Upper lobe of right lung (tissue), 1 donor: Measurements from ENCODE around the gene TYW1B. TPM values are rescaled to one million over a fixed set of nuclear protein-coding genes. Genes with fewer than 3 reads are reported as not detected.
A peak's percentile ranks its signal among the peaks of the same experiment; 100 is the strongest.
"Not testable (repeated sequence)": the region's sequence is repeated elsewhere in the genome, so short reads cannot be mapped to it uniquely, and the experiment has no call there.

Experiments used
- ATAC-seq: fragments of 200-7000 bp; cut with Tn5 transposase; one replicate; pipeline ENCODE4 v1.9.1; 2020; ENCODE audit warnings: mild to moderate bottlenecking, moderate library complexity
- DNase-seq: peaks from one replicate; pipeline ENCODE4 v3.0.0-alpha.2; 2020
- H3K27ac ChIP-seq: fragments of 200-600 bp; one replicate; pipeline ENCODE4 v1.8.0; 2022
- H3K27me3 ChIP-seq: fragments of 200-600 bp; one replicate; pipeline ENCODE4 v1.8.0; 2022; ENCODE audit warnings: mild to moderate bottlenecking
- H3K36me3 ChIP-seq: fragments of 200-600 bp; one replicate; pipeline ENCODE4 v1.8.0; 2022
- H3K4me1 ChIP-seq: fragments of 200-600 bp; one replicate; pipeline ENCODE4 v1.8.0; 2022
- H3K4me3 ChIP-seq: fragments of 200-600 bp; one replicate; pipeline ENCODE4 v1.8.0; 2022; ENCODE audit warnings: mild to moderate bottlenecking
- H3K9me3 ChIP-seq: fragments of 200-600 bp; one replicate; pipeline ENCODE4 v1.8.0; 2022
- intact Hi-C: fragments of 100-400 bp; cut with DNase I; formaldehyde crosslinking; loops from one replicate; pipeline ENCODE4 v1.11.0; 2022
- long read RNA-seq: library from polyadenylated mRNA; unstranded; transcript quantifications from one replicate; pipeline ENCODE4 v2.0.0, GENCODE V29; 2021
- total RNA-seq: library from RNA; stranded (reverse); fragmentation: NEBNext Ultra II Directional; extraction: Animal tissue kit (Norgen Biotek cat#: 25700); gene quantifications from one replicate; pipeline ENCODE4 v1.2.1, GENCODE V29; 2021
- donor health status: DM: no; HTN: yes; CAD: no; lungs with severe emphysema.

Gene TYW1B, protein sequence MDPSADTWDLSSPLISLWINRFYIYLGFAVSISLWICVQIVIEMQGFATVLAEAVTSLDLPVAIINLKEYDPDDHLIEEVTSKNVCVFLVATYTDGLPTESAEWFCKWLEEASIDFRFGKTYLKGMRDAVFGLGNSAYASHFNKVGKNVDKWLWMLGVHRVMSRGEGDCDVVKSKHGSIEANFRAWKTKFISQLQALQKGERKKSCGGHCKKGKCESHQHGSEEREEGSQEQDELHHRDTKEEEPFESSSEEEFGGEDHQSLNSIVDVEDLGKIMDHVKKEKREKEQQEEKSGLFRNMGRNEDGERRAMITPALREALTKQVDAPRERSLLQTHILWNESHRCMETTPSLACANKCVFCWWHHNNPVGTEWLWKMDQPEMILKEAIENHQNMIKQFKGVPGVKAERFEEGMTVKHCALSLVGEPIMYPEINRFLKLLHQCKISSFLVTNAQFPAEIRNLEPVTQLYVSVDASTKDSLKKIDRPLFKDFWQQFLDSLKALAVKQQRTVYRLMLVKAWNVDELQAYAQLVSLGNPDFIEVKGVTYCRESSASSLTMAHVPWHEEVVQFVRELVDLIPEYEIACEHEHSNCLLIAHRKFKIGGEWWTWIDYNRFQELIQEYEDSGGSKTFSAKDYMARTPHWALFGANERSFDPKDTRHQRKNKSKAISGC
- total RNA-seq = 6.7 TPM
- long read RNA-seq, transcript TYW1B-203 (14 exons, 3,113 nt) = major isoform, 8 of 15 reads
- long read RNA-seq, partial matches to known transcripts = 3 of 15 reads
- long read RNA-seq, other reads (novel, unspliced or antisense) = 4 of 15 reads

DNA sequence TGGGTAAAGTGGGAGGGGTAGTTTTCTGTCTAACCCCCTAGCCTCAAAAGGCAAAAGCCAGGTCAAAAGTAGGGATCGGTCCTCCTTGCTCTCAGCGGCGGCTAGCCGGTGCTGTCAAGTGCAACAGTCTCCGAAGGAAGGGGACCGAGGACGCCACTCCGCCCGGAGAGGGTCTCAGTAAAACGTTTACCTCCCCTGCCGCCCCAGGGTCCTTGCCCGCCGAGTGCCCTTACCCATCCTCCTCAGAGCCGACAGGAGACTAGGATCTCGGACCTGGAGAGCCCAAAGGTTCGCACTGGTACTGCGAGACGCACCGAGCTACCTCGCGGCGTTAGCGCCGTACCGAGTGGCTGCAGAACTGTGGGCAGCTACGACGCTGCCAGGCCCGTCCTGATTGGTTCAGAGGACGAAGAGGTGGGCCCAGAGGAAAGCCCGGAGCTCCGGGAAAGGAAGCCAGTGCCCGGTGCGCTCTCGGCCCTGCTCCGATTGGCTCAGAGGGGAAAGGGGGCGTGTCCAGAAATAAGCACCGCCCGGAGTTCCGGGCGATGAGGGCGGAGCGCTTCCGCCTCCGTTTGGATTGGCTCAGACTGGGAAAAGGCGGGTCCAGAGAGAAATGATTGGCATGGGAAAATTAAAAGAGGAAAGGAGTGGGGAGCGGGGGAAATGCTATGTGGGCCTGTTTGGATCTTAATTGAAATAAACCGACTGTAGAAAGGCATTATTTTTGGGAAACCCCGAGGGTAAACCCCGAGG is at the start of gene TYW1B:
TSS of gene TYW1B (minus strand) at position 362 of the 753 bp plus-strand sequence. CDS start at position 237, 125 bp downstream.
- Histone ChIP-seq H3K4me1 (peaks cover 22% of the 10 kb centered on the region), H3K36me3 (peaks cover 21% of the 10 kb centered on the region), H3K27ac (peak within 1 kb of the TSS; percentile 96), H3K4me3 (peak within 1 kb of the TSS; percentile 73)
- DNase-seq = peak; percentile 98
- H3K27me3 ChIP-seq, H3K9me3 ChIP-seq, intact Hi-C loops: not testable (repeated sequence)
- ATAC-seq = peak; percentile 95

DNA sequence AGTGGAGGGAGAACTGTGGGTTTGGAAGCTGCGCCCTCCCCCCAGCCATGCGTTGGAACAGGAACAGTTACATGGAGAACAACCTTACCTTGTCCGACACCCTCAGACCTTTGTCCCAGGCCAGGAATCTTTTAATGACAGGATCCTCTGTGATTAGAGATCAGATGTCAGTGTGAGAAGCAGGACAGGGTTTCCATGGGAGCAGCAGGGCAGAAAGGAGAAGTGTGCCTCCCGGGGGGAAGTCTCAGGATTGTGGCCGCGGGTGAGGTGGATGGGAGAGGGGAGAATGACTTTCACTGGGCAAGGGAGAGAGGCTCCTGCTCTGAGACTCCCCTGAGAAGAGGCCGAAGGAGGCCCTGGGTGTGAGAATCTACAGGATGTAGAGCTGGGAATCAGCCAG is 39.6 kb upstream of the TYW1B start:
- intact Hi-C loops, ATAC-seq, H3K27me3 ChIP-seq, H3K27ac ChIP-seq, H3K4me3 ChIP-seq, H3K4me1 ChIP-seq, H3K9me3 ChIP-seq, DNase-seq, H3K36me3 ChIP-seq: not testable (repeated sequence)

DNA sequence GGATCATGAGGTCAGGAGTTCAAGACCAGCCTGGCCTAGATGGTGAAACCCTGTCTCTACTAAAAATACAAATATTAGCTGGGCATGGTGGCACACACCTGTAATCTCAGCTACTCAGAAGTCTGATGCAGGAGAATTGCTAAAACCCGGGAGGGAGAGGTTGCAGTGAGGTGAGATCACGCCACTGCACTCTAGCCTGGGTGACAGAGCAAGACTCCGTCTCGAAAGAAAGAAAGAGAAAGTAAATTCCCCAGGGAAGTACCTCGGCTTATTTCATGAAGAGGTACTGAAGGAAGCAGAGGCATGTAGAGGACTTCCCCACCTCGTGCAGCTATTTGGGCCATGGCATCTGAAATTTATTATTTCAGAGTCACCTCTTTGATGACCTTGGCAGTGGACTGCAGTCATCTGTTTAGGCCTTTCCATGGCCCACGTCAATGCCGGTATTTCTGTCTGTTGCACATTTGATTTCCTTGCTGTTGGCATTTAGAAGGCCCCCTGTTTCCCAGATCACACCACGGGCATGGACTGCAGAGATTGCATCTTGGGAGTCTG is 30.9 kb upstream of the TYW1B start:
- intact Hi-C loops, ATAC-seq, H3K4me3 ChIP-seq, H3K9me3 ChIP-seq, H3K4me1 ChIP-seq, H3K36me3 ChIP-seq, DNase-seq, H3K27me3 ChIP-seq: not testable (repeated sequence)
- peak overlapping the region; percentile 42 for H3K27ac ChIP-seq

DNA sequence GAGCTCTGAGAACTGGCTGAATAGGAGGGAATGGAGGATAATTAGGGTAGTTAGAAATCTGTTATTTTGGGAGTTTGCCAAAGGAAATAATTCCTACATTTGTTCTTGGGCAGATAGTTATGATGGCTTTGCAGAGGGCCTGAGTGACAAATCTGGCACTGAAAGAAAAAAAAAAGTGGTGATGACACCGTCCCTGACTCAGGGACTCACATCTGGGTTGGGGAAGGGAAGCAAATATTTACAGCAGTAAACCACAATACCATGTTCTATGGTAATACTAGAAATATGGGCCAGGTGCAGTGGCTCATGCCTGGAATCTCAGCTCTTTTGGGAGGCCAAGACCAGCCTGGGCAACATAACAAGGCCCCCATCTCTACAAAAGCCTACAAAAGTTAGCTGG is 29.9 kb upstream of the TYW1B start:
- H3K36me3 ChIP-seq, ATAC-seq, H3K9me3 ChIP-seq, H3K4me3 ChIP-seq, DNase-seq, H3K27ac ChIP-seq, H3K4me1 ChIP-seq, intact Hi-C loops, H3K27me3 ChIP-seq: not testable (repeated sequence)

DNA sequence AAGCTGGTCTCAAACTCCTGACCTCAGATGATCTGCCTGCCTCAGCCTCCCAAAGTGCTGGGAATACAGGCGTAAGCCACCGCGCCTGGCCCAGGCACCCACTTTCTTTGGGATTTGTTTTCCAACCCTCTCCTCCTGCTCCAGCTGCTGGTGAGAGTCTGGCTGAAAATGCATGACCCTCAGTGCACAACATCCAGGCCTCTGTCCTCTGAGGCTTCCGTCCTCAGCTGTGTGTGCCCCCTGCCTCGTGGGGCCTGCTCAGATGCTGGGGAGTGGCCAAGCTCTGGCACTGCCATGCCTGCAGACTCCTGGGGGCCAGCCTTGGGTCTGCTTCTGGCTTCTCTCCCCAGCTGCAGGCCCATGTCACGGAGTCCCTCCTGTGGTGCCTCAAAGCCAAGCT is 27.3 kb upstream of the TYW1B start:
- H3K4me3 ChIP-seq, H3K27ac ChIP-seq, intact Hi-C loops, ATAC-seq, H3K36me3 ChIP-seq, DNase-seq, H3K4me1 ChIP-seq, H3K9me3 ChIP-seq, H3K27me3 ChIP-seq: not testable (repeated sequence)

DNA sequence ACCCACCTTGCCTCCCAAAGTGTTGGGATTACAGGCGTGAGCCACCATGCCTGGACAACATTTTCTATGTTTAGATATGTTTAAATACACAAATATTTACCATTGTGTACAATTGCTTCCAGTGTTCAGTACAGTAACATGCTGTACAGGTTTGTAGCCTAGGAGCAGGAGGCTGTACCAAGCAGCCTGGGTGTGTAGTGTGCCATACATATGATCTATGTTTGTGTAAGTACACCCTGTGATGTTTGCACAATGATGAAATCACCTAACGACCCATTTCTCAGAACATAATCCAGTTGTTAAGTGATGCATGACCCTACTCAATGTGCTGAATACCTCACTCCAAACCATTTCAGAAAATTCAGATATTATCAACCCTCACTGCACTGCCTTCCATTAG is 24.9 kb upstream of the TYW1B start:
- ATAC-seq, intact Hi-C loops, H3K4me1 ChIP-seq: not testable (repeated sequence)

DNA sequence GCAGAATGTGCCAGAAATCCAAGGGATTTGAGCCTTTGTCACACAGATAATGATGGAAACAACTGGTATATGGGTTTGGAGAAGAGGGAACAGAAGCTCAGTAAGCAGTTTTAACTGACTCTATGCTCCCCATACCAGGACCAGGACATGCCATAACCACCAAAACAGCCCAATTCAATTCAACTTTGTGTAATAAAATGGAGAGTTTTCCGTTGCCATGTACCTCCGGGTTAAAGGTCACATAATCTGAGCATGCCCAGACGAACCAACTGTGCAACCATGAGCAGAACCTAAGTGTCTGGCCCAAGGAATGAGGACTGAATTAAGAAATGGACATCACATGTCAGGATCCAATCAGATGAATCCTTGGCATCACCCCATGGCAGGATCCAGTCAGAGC is 22.7 kb upstream of the TYW1B start:
- ATAC-seq, intact Hi-C loops, H3K36me3 ChIP-seq, DNase-seq, H3K4me3 ChIP-seq, H3K9me3 ChIP-seq, H3K27me3 ChIP-seq, H3K27ac ChIP-seq, H3K4me1 ChIP-seq: not testable (repeated sequence)

More for the DNA sequence above, 24.9 kb upstream of the TYW1B start:
- not testable (repeated sequence) for DNase-seq, H3K4me3 ChIP-seq, H3K27me3 ChIP-seq, H3K9me3 ChIP-seq, H3K36me3 ChIP-seq, H3K27ac ChIP-seq

DNA sequence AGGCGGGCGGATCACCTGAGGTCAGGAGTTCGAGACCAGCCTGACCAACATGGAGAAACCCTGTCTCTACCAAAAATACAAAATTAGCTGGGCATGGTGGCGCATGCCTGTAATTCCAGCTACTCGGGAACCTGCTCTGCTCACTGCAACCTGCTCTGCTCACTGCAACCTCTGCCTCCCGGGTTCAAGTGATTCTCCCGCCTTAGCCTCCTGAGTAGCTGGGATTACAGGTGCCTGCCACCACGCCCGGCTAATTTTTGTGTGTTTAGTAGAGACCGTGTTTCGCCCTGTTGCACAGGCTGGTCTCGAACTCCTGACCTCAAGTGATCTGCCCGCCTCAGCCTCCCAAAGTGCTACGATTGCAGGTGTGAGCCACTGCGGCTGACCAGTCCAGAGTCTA is 16.1 kb upstream of the TYW1B start:
- H3K27me3 ChIP-seq, H3K4me3 ChIP-seq, H3K4me1 ChIP-seq, H3K27ac ChIP-seq, DNase-seq, ATAC-seq, intact Hi-C loops, H3K9me3 ChIP-seq, H3K36me3 ChIP-seq: not testable (repeated sequence)

DNA sequence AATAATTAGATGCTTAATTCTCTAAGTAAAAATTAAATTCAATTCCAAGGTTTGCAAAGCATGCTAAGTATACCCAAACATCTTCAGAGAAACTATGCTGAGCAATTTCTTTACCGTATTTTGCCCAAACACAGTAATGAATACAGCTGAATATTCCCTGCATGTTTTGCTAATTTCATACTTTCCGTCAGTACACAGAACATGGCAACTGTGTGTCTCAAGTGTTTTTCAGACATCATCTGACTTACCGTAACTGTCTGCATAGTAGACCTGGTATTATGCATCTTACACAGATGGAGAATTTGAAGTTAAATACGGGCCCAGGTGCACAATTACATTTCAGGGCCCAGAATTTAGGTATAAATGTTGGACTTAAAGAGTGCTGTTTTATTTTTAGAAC is 15.2 kb upstream of the TYW1B start:
- ATAC-seq, H3K27me3 ChIP-seq, DNase-seq, H3K27ac ChIP-seq, H3K4me1 ChIP-seq, H3K4me3 ChIP-seq, intact Hi-C loops, H3K9me3 ChIP-seq: not testable (repeated sequence)
- H3K36me3 ChIP-seq = peaks cover 11% of the 10 kb centered on the region

DNA sequence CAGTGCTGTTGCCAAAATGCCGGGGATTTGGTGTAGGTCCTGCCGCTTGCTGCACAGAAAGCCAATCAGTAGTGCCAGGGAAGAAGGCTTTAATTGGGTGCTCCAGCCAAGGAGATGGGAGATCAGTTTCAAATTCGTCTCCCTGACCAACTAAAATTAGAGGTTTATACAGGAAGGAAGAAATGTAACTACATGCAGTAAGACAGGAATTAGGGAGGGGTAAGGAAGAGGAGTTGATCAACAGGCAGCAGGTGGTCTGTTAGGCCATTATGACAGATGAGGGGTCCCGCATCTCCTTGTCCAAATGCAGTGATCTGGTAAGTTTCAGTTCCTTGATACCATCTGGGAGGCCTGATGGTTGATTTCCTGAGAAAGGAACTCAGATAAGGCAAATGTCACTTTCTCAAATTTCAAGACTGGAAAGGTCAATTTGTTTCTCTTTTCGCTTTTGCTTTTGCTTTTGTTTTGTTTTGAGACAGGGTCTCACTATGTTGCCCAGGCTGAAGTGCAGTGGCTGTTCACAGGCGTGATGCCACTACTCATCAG is 13.0 kb upstream of the TYW1B start:
- H3K27me3 ChIP-seq, H3K4me1 ChIP-seq, DNase-seq, H3K4me3 ChIP-seq, H3K27ac ChIP-seq, intact Hi-C loops, ATAC-seq, H3K9me3 ChIP-seq: not testable (repeated sequence)
- H3K36me3 ChIP-seq = peaks cover 32% of the 10 kb centered on the region

DNA sequence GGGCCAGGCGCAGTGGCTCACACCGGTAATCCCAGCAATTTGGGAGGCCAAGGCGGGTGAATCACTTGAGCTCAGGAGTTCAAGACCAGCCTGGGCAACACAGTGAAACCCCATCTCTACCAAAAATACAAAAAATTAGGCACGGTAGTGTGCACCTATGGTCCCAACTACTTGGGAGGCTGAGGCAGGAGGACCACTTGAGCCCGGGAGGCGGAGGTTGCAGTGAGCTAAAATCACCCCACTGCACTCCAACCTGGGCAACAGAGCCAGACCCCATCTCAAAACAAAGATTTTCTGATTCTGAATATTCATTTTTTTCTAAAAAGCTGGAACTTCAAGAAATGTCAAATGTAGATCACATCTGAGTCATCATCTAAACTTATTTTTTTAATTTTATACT is 10.3 kb upstream of the TYW1B start:
- H3K4me1 ChIP-seq, H3K9me3 ChIP-seq, H3K27ac ChIP-seq, ATAC-seq, H3K4me3 ChIP-seq, DNase-seq, H3K27me3 ChIP-seq, intact Hi-C loops: not testable (repeated sequence)
- peaks cover 57% of the 10 kb centered on the region for H3K36me3 ChIP-seq

DNA sequence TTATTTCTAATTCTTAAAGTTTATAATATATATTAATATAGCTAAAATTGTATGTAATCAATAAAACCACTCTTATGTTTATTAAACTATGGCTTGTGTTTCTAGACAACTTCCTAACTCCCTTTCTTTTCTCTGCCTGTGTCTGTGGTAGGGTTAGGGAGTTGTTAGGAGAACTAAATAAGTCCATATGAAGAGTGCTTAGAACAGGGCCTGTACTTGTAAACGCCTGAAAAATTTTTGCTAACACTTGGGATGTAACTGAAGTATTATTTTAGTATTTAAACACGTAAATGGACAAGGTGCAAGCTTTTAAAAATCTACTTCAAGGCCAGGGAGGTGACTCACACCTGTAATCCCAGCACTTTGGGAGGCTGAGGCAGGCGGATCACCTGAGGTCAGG is 9.3 kb upstream of the TYW1B start:
- H3K4me1 ChIP-seq, H3K27ac ChIP-seq, H3K4me3 ChIP-seq, H3K27me3 ChIP-seq, intact Hi-C loops, H3K9me3 ChIP-seq, DNase-seq: not testable (repeated sequence)
- peak; percentile 35 for ATAC-seq
- peaks cover 68% of the 10 kb centered on the region for H3K36me3 ChIP-seq

DNA sequence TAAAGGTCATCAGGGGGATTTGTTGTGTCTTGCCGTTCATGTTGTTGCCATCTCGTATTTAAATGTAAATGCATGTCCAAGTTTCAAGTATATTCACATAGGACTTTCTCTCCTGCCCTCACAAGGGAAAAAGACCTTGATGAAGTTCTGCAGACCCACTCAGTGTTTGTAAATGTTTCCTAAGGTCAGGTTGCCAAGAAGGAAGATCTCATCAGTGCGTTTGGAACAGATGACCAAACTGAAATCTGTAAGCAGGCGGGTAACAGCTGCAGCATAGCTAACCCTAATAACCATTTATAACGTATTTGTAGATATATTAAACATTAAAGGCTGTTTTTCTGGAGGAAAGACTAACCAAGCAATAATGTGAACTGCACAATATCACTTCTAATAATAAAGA is 2.6 kb upstream of the TYW1B start:
- DNase-seq, H3K27me3 ChIP-seq, intact Hi-C loops, H3K9me3 ChIP-seq, ATAC-seq: not testable (repeated sequence)
- Histone ChIP-seq H3K27ac (peak overlapping the region; percentile 96), H3K4me3 (peak overlapping the region; percentile 73), H3K36me3 (peaks cover 45% of the 10 kb centered on the region), H3K4me1 (peaks cover 22% of the 10 kb centered on the region)
